ENCODE measurements around the gene POU2AF1.

Gene POU2AF1

GRCh38 chr11:111378861-111379601 is at the start of gene POU2AF1:
POU2AF1 (minus strand) TSS chr11:111379275; CDS start chr11:111379177, 98 bp downstream.
- DNase-seq: no peak

- peak; percentile 69 for DNase-seq
Measured at GRCh38 chr11:111428113-111428876, 49.2 kb upstream of the POU2AF1 start.

- DNase-seq: peak; percentile 99
Measured at GRCh38 chr11:111427471-111427912, 48.4 kb upstream of the POU2AF1 start.

GRCh38 chr11:111426617-111427016 is 47.5 kb upstream of the POU2AF1 start:
- DNase-seq: peak; percentile 91

- no peak for DNase-seq
Measured at GRCh38 chr11:111423250-111423615, 44.2 kb upstream of the POU2AF1 start.

- DNase-seq: peak; percentile 90
Measured at GRCh38 chr11:111422494-111423249, 43.6 kb upstream of the POU2AF1 start.

GRCh38 chr11:111421251-111421650 is 42.2 kb upstream of the POU2AF1 start:
- peak; percentile 67 for DNase-seq

GRCh38 chr11:111419641-111420327 is 40.7 kb upstream of the POU2AF1 start:
- DNase-seq: peak; percentile 72

GRCh38 chr11:111419181-111419580 is 40.1 kb upstream of the POU2AF1 start:
- DNase-seq: no peak

GRCh38 chr11:111418436-111418787 is 39.3 kb upstream of the POU2AF1 start:
- DNase-seq: no peak

GRCh38 chr11:111417766-111418435 is 38.8 kb upstream of the POU2AF1 start:
- peak; percentile 92 for DNase-seq

GRCh38 chr11:111417011-111417765 is 38.1 kb upstream of the POU2AF1 start:
- DNase-seq: peak; percentile 92

- DNase-seq: no peak
Measured at GRCh38 chr11:111416231-111416960, 37.3 kb upstream of the POU2AF1 start.

- no peak for DNase-seq
Measured at GRCh38 chr11:111414936-111415335, 35.9 kb upstream of the POU2AF1 start.

- DNase-seq: no peak
Measured at GRCh38 chr11:111414267-111414931, 35.3 kb upstream of the POU2AF1 start.

- no peak for DNase-seq
Measured at GRCh38 chr11:111413849-111414248, 34.8 kb upstream of the POU2AF1 start.

GRCh38 chr11:111412293-111412692 is 33.2 kb upstream of the POU2AF1 start:
- no peak for DNase-seq

- DNase-seq: no peak
Measured at GRCh38 chr11:111411456-111411855, 32.4 kb upstream of the POU2AF1 start.

GRCh38 chr11:111410951-111411350 is 31.9 kb upstream of the POU2AF1 start:
- DNase-seq: no peak

GRCh38 chr11:111409915-111410314 is 30.8 kb upstream of the POU2AF1 start:
- DNase-seq: no peak
